Neural cell (in vitro differentiated cells): ENCODE measurements around the gene IFRD2. TPM values are rescaled to one million over a fixed set of nuclear protein-coding genes. Genes with fewer than 3 reads are reported as not detected.

Experiments used
- H2AFZ ChIP-seq: fragments of 200-600, 300-800 bp; sonication (generic), shearing (Covaris generic); 2 replicates; pipeline ENCODE4 v1.6.0; 2014; ENCODE audit warnings: low read depth, mild to moderate bottlenecking, antibody characterized with exemption, low read length, moderate library complexity
- H3F3A ChIP-seq: fragments of 200-600 bp; shearing (Covaris generic); 2 replicates; pipeline ENCODE4 v1.6.1; 2016; ENCODE audit warnings: mild to moderate bottlenecking, moderate library complexity, mixed read lengths, antibody characterized with exemption, low read length; ENCODE audit not compliant: insufficient read depth, poor library complexity, severe bottlenecking
- H3K27ac ChIP-seq: fragments of 200-600, 300-800 bp; sonication (generic), shearing (Covaris generic); 2 replicates; pipeline ENCODE4 v1.5.1; 2014; ENCODE audit warnings: mild to moderate bottlenecking, low read length, moderate library complexity
- H3K27me3 ChIP-seq: fragments of 300-800, 200-600 bp; sonication (generic), shearing (Covaris generic); 2 replicates; pipeline ENCODE4 v1.6.0; 2014; ENCODE audit warnings: mild to moderate bottlenecking, low read depth, low read length, moderate library complexity; ENCODE audit not compliant: insufficient read depth
- H3K36me3 ChIP-seq: fragments of 300-800, 200-600 bp; sonication (generic), shearing (Covaris generic); 2 replicates; pipeline ENCODE4 v1.5.1; 2014; ENCODE audit warnings: mild to moderate bottlenecking, antibody characterized with exemption, low read length, moderate library complexity; ENCODE audit not compliant: insufficient read depth
- H3K4me2 ChIP-seq: fragments of 300-800, 200-600 bp; sonication (generic), shearing (Covaris generic); 2 replicates; pipeline ENCODE4 v1.6.0; 2014; ENCODE audit warnings: mild to moderate bottlenecking, low read length
- H3K4me3 ChIP-seq: fragments of 300-800, 200-600 bp; sonication (generic), shearing (Covaris generic); 2 replicates; pipeline ENCODE4 v1.5.1; 2014; ENCODE audit warnings: mild to moderate bottlenecking, low read length, moderate library complexity
- H3K79me2 ChIP-seq: fragments of 200-600 bp; shearing (Covaris generic); replicated peaks from 2 replicates; pipeline ENCODE4 v1.6.0; 2014; ENCODE audit warnings: mild to moderate bottlenecking, low read length, moderate library complexity; ENCODE audit not compliant: insufficient read depth
- H3K9ac ChIP-seq: fragments of 300-800, 200-600 bp; sonication (generic), shearing (Covaris generic); 2 replicates; pipeline ENCODE4 v1.6.1; 2016; ENCODE audit warnings: mild to moderate bottlenecking, low read length, mixed read lengths
- H3K9me2 ChIP-seq: fragments of 200-600 bp; shearing (Covaris generic); 2 replicates; pipeline ENCODE4 v1.6.1; 2016; ENCODE audit warnings: mild to moderate bottlenecking, low read length, mixed read lengths; ENCODE audit not compliant: insufficient read depth
- H3K9me3 ChIP-seq: fragments of 200-600, 300-800 bp; sonication (generic), shearing (Covaris generic); 2 replicates; pipeline ENCODE4 v1.6.1; 2016; ENCODE audit warnings: mild to moderate bottlenecking, mixed run types, low read length, moderate library complexity, mixed read lengths
- H4K20me1 ChIP-seq: fragments of 200-600 bp; shearing (Covaris generic); 2 replicates; pipeline ENCODE4 v1.6.1; 2016; ENCODE audit warnings: mild to moderate bottlenecking, mixed run types; ENCODE audit not compliant: insufficient read depth
- EP300 ChIP-seq: fragments of 450-650 bp; conservative IDR thresholded peaks from 2 replicates; pipeline ENCODE4 v1.6.1; 2014; ENCODE audit warnings: antibody characterized with exemption, mild to moderate bottlenecking, moderate library complexity; ENCODE audit not compliant: poor library complexity, severe bottlenecking
- EZH2 ChIP-seq: fragments of 200-600, 300-800 bp; shearing (Covaris generic), sonication (generic); IDR thresholded peaks from 2 replicates; pipeline ENCODE4 v1.6.1; 2014; ENCODE audit warnings: antibody characterized with exemption, low read length, borderline replicate concordance, mild to moderate bottlenecking; ENCODE audit not compliant: insufficient read depth, poor library complexity, severe bottlenecking
- MXI1 ChIP-seq: fragments of 450-650 bp; conservative IDR thresholded peaks from 2 replicates; pipeline ENCODE4 v1.6.1; 2014; ENCODE audit warnings: antibody characterized with exemption, mild to moderate bottlenecking; ENCODE audit not compliant: poor library complexity, severe bottlenecking
- POLR2AphosphoS5 ChIP-seq: IDR thresholded peaks from 2 replicates; pipeline ENCODE4 v1.6.1; 2012
- RAD21 ChIP-seq: fragments of 450-650 bp; conservative IDR thresholded peaks from 2 replicates; pipeline ENCODE4 v1.6.1; 2014; ENCODE audit warnings: antibody characterized with exemption, mild to moderate bottlenecking, moderate library complexity
- SMC3 ChIP-seq: fragments of 450-650 bp; conservative IDR thresholded peaks from 2 replicates; pipeline ENCODE4 v1.6.1; 2014; ENCODE audit warnings: antibody characterized with exemption, mild to moderate bottlenecking, moderate library complexity; ENCODE audit not compliant: poor library complexity
- TAF1 ChIP-seq: IDR thresholded peaks from 2 replicates; pipeline ENCODE4 v1.6.1; 2012; ENCODE audit warnings: low read depth
- polyA plus RNA-seq: library from polyadenylated mRNA; depleted of rRNA; stranded (reverse); fragments of >200 nt; gene quantifications from 2 replicates; pipeline ENCODE4 v1.2.3, GENCODE V29; 2014
- TF ChIP-seq, protein P1 (sequence below): fragments of 450-650 bp; IDR thresholded peaks from 2 replicates; pipeline ENCODE4 v1.5.1; 2014; ENCODE audit warnings: antibody characterized with exemption, mild to moderate bottlenecking, moderate library complexity; ENCODE audit not compliant: poor library complexity, severe bottlenecking
- TF ChIP-seq, protein P2 (sequence below): IDR thresholded peaks from 2 replicates; pipeline ENCODE4 v1.6.1; 2012; ENCODE audit warnings: borderline replicate concordance

Gene IFRD2
- polyA plus RNA-seq, 1 donor from 2014 or later = 41.8 TPM

DNA sequence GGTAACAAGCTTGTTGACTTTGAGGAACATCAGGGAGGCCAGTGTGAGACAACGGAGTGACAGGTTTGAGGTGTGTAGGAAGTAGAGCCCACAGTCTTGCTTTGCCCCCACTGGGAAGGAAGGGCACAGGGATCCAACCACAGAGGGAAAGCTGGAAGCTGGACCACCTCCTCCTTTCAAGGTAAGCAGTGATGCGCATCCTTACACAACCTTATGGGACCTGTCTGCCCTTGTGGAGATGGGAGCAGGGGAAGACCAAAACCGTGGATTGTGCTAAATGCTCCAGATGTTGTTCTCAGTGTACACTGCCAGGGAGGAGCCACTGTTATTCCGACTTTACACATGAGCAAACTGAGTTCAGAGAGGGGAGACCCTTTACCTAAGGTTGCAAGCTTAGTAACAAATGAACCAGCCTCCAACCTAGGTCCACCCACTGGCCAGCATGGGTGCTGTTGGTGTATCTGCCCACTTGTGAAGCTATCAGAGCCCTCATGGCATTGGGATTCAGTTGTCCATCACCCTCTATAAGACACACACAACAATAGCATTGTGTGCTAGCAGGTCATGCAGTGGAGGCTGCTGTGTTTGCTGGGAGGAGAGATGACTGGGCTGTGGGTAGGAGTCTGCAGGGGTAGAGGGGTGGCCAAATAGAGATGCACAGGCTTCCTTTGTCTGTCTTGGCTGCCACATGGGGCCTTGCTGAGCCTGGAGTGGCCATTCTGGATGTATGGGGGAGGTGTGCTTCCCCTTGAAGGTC lies 13.9 kb downstream of the IFRD2 start:
- no peak overlapping the region for H2AFZ ChIP-seq
- no peak overlapping the region for H3K4me2 ChIP-seq
- H3K9me2 ChIP-seq = no peaks in the 10 kb centered on the region
- no peak overlapping the region for H3K4me3 ChIP-seq
- no peak overlapping the region for H3K9ac ChIP-seq
- no peaks in the 10 kb centered on the region for H3F3A ChIP-seq
- H3K79me2 ChIP-seq = no peaks in the 10 kb centered on the region
- no peaks in the 10 kb centered on the region for H3K9me3 ChIP-seq
- no peak overlapping the region for H3K27ac ChIP-seq
- no peaks in the 10 kb centered on the region for H4K20me1 ChIP-seq
- no peaks in the 10 kb centered on the region for H3K36me3 ChIP-seq
- peaks cover 23% of the 10 kb centered on the region for H3K27me3 ChIP-seq
- no peak for TF ChIP-seq TAF1
- TF ChIP-seq POLR2AphosphoS5 = no peak
- TF ChIP-seq, protein P1, sequence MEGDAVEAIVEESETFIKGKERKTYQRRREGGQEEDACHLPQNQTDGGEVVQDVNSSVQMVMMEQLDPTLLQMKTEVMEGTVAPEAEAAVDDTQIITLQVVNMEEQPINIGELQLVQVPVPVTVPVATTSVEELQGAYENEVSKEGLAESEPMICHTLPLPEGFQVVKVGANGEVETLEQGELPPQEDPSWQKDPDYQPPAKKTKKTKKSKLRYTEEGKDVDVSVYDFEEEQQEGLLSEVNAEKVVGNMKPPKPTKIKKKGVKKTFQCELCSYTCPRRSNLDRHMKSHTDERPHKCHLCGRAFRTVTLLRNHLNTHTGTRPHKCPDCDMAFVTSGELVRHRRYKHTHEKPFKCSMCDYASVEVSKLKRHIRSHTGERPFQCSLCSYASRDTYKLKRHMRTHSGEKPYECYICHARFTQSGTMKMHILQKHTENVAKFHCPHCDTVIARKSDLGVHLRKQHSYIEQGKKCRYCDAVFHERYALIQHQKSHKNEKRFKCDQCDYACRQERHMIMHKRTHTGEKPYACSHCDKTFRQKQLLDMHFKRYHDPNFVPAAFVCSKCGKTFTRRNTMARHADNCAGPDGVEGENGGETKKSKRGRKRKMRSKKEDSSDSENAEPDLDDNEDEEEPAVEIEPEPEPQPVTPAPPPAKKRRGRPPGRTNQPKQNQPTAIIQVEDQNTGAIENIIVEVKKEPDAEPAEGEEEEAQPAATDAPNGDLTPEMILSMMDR = no peak
- no peak for TF ChIP-seq EP300
- TF ChIP-seq, protein P2, sequence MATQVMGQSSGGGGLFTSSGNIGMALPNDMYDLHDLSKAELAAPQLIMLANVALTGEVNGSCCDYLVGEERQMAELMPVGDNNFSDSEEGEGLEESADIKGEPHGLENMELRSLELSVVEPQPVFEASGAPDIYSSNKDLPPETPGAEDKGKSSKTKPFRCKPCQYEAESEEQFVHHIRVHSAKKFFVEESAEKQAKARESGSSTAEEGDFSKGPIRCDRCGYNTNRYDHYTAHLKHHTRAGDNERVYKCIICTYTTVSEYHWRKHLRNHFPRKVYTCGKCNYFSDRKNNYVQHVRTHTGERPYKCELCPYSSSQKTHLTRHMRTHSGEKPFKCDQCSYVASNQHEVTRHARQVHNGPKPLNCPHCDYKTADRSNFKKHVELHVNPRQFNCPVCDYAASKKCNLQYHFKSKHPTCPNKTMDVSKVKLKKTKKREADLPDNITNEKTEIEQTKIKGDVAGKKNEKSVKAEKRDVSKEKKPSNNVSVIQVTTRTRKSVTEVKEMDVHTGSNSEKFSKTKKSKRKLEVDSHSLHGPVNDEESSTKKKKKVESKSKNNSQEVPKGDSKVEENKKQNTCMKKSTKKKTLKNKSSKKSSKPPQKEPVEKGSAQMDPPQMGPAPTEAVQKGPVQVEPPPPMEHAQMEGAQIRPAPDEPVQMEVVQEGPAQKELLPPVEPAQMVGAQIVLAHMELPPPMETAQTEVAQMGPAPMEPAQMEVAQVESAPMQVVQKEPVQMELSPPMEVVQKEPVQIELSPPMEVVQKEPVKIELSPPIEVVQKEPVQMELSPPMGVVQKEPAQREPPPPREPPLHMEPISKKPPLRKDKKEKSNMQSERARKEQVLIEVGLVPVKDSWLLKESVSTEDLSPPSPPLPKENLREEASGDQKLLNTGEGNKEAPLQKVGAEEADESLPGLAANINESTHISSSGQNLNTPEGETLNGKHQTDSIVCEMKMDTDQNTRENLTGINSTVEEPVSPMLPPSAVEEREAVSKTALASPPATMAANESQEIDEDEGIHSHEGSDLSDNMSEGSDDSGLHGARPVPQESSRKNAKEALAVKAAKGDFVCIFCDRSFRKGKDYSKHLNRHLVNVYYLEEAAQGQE = no peak
- TF ChIP-seq RAD21 = no peak
- TF ChIP-seq SMC3 = no peak
- TF ChIP-seq MXI1 = no peak
- TF ChIP-seq EZH2 = no peak

DNA sequence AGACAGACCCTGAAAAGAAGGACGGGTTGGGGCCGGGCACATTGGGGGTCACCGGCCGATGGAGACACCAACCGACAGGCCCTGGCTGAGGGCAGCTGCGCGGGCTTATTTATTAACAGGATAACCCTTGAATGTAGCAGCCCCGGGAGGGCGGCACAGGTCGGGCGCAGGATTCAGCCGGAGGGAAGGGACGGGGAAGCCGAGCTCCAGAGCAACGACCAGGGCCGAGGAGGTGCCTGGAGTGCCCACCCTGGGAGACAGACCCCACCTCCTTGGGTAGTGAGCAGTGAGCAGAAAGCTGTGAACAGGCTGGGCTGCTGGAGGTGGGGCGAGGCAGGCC lies 15.5 kb downstream of the IFRD2 start:
- Histone ChIP-seq H3K79me2 (no peaks in the 10 kb centered on the region), H4K20me1 (no peaks in the 10 kb centered on the region), H3K36me3 (no peaks in the 10 kb centered on the region), H3K27me3 (peaks cover 23% of the 10 kb centered on the region), H2AFZ (no peak overlapping the region), H3K9ac (no peak overlapping the region), H3F3A (no peaks in the 10 kb centered on the region), H3K9me3 (no peaks in the 10 kb centered on the region), H3K27ac (no peak overlapping the region), H3K9me2 (no peaks in the 10 kb centered on the region), H3K4me3 (no peak overlapping the region), H3K4me2 (no peak overlapping the region)
- TF ChIP-seq POLR2AphosphoS5 (no peak), EZH2 (no peak), SMC3 (no peak)
